GM21576 (cell line): ENCODE results near the gene FYB2.
"Not testable (repeated sequence)": the region's sequence is repeated elsewhere in the genome, so short reads cannot be mapped to it uniquely, and the experiment has no call there.

Source experiments
- ATAC-seq: cut with Tn5 transposase; IDR thresholded peaks from one replicate; pipeline ENCODE4 v1.9.1; 2021; ENCODE audit warnings: mild to moderate bottlenecking, moderate library complexity; ENCODE audit not compliant: unreplicated experiment

Gene FYB2

GRCh38 chr1:56798053-56798471 is 21.1 kb downstream of the FYB2 start:
- no peak for ATAC-seq

- no peak for ATAC-seq
Measured at GRCh38 chr1:56797065-56797685, 22.0 kb downstream of the FYB2 start.

GRCh38 chr1:56795870-56796269 is 23.3 kb downstream of the FYB2 start:
- no peak for ATAC-seq

- ATAC-seq: no peak
Measured at GRCh38 chr1:56790036-56790435, 29.2 kb downstream of the FYB2 start.

- ATAC-seq: no peak
Measured at GRCh38 chr1:56788588-56788987, 30.6 kb downstream of the FYB2 start.

GRCh38 chr1:56788102-56788501 is 31.1 kb downstream of the FYB2 start:
- ATAC-seq: no peak

- ATAC-seq: no peak
Measured at GRCh38 chr1:56787330-56787729, 31.9 kb downstream of the FYB2 start.

- no peak for ATAC-seq
Measured at GRCh38 chr1:56782773-56783172, 36.4 kb downstream of the FYB2 start.

GRCh38 chr1:56780826-56781225 is 38.4 kb downstream of the FYB2 start:
- ATAC-seq: no peak

- no peak for ATAC-seq
Measured at GRCh38 chr1:56780128-56780750, 39.0 kb downstream of the FYB2 start.

- ATAC-seq: no peak
Measured at GRCh38 chr1:56777972-56778371, 41.2 kb downstream of the FYB2 start.

GRCh38 chr1:56774732-56775131 is 44.5 kb downstream of the FYB2 start:
- ATAC-seq: not testable (repeated sequence)

- ATAC-seq: peak; percentile 90
Measured at GRCh38 chr1:56774067-56774609, 45.1 kb downstream of the FYB2 start.

GRCh38 chr1:56773341-56774066 is 45.7 kb downstream of the FYB2 start:
- no peak for ATAC-seq

GRCh38 chr1:56771717-56772116 is 47.5 kb downstream of the FYB2 start:
- ATAC-seq: no peak

- ATAC-seq: no peak
Measured at GRCh38 chr1:56758794-56759193, 60.4 kb downstream of the FYB2 start.

GRCh38 chr1:56758135-56758534 is 61.1 kb downstream of the FYB2 start:
- ATAC-seq: no peak

- ATAC-seq: no peak
Measured at GRCh38 chr1:56755911-56756310, 63.3 kb downstream of the FYB2 start.

GRCh38 chr1:56754708-56755479 is 64.3 kb downstream of the FYB2 start:
- ATAC-seq: no peak

- ATAC-seq: no peak
Measured at GRCh38 chr1:56745231-56745630, 74.0 kb downstream of the FYB2 start.

- ATAC-seq: no peak
Measured at GRCh38 chr1:56728964-56729363, 90.2 kb downstream of the FYB2 start.
